Astrocyte (in vitro differentiated cells and primary cell): ENCODE results near the gene KLF7.

ENCODE experiments used
- EZH2 ChIP-seq: IDR thresholded peaks from 2 replicates; pipeline ENCODE4 v1.6.1; 2012; ENCODE audit warnings: mild to moderate bottlenecking, low read length, inconsistent platforms; ENCODE audit not compliant: insufficient read depth
- TF ChIP-seq, protein P1 (sequence below): IDR thresholded peaks from 2 replicates; pipeline ENCODE4 v1.5.1; 2011; ENCODE audit warnings: low read depth, mild to moderate bottlenecking, inconsistent platforms, low read length, moderate library complexity; ENCODE audit not compliant: insufficient read depth

DNA sequence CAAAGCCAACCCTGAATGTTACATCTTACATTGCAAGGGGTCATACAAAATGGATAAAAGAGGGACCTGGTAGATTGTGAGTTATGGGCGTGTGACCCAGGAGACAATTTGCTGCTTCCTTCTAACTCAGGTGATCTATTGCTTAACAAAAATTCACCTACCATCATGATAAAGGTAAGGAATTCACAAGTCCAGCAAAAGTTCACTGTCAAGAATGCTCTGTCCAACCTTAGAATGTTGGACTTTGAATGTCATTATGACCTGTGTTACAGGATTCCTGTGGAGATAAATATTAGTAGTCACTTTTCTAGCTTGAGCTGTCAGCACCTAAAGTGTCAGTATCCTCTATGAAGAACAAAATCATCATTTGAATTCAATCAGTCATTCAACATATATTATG lies 7.9 kb upstream of the KLF7 start:
- TF ChIP-seq, protein P1, sequence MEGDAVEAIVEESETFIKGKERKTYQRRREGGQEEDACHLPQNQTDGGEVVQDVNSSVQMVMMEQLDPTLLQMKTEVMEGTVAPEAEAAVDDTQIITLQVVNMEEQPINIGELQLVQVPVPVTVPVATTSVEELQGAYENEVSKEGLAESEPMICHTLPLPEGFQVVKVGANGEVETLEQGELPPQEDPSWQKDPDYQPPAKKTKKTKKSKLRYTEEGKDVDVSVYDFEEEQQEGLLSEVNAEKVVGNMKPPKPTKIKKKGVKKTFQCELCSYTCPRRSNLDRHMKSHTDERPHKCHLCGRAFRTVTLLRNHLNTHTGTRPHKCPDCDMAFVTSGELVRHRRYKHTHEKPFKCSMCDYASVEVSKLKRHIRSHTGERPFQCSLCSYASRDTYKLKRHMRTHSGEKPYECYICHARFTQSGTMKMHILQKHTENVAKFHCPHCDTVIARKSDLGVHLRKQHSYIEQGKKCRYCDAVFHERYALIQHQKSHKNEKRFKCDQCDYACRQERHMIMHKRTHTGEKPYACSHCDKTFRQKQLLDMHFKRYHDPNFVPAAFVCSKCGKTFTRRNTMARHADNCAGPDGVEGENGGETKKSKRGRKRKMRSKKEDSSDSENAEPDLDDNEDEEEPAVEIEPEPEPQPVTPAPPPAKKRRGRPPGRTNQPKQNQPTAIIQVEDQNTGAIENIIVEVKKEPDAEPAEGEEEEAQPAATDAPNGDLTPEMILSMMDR, result no peak
- TF ChIP-seq EZH2, result no peak
